GM18868 (cell line): Measurements from ENCODE around the gene UPK1A.
"Not testable (repeated sequence)": the region's sequence is repeated elsewhere in the genome, so short reads cannot be mapped to it uniquely, and the experiment has no call there.

Source experiments
- ATAC-seq: cut with Tn5 transposase; IDR thresholded peaks from one replicate; pipeline ENCODE4 v1.9.1; 2021; ENCODE audit warnings: mild to moderate bottlenecking, moderate library complexity; ENCODE audit not compliant: unreplicated experiment

UPK1A gene

GRCh38 chr19:35644206-35644986 lies 21.9 kb upstream of the UPK1A start:
- ATAC-seq, result peak; percentile 72

DNA sequence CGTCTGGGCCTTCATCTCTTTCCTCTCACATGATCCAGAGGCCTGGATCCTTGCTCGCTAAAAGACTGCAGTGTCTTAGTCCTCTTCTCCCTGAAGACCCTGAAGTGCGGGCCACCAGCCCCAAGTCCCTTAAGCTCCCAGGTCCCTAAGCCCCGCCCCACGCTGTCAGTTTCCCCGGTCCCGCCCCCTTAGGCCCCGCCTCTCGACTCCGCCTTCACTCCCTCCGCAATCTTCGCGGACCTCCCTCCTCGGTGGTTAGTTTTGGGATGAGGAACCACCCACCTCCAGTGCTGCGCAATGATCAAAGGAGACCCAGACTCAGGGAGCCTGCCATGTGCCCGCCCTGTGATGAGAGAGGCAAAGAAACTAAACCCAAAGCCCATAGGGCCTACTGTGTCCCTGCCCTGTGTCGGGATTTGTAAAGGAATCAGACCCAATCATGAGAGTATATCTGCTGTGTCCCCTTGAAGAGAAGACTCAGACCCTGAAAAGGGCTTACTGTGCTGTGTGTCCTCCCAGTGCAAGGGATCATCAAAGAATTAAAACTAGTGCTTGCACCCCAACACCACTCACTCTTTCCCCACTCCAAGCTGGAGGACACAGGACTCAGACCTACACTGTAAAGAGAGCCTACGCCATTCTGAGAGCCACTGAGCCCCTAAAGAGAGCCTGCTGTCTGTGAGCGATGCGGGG lies 21.2 kb upstream of the UPK1A start:
- no peak for ATAC-seq

DNA sequence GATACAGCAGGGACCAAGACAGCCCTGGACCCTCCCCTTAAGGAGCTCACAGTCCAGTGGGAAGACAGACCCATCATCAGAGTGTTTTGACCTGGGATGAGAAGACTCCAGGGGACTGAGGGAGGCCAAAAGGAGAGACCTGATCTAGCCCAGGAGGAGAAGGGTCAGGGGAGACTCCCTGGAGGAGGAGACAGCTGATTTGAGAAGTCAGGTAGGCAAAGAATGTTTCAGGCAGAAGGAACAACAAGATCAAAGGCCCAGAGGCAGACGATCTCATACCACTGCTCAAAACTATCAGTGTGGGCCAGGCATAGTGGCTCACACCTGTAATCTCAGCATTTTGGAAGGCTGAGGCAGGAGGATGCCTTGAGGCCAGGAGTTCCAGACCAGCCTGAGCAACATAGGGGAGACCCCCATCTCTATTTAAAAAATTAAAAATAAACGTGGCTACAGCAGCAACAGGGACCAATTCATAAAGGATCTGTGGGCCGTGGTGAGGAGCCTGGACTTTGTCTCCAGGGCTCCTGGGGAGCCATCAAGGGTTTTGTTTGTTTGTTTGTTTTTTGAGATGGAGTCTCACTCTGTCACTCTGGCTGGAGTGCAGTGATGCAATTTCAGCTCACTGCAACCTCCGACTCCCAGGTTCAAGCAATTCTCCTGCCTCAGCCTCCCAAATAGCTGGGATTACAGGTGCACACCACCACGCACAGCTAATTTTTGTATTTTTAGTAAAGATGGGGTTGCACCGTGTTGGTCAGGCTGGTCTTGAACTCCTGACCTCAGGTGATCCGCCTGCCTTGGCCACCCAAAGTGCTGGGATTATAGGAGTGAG lies 20.4 kb upstream of the UPK1A start:
- ATAC-seq, result no peak

- ATAC-seq, result peak; percentile 65
Observed at GRCh38 chr19:35648017-35648961, 18.0 kb upstream of the UPK1A start, which contains the start of gene COX6B1. Gene COX6B1, plus strand, starts transcription at chr19:35648323. Its CDS starts 2,921 bp downstream, at chr19:35651244.

DNA sequence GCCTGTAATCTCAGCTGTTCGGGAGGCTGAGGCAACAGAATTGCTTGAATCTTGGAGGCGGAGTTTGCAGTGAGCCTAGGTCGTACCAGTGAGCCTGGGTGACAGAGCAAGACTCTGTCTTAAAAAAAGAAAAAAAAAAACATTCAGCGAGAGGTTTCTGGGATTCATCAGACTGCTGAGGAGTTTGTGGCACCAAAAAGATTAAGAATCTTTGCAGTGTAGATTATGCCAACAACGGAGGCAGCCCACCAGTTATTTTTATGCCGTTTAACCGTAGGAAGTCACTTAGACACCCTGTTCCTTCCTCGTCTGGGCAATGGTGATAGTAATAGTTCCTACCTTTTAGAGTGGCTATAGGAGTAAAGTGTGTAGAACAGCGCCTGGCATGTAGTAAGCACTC lies 15.7 kb upstream of the UPK1A start:
- ATAC-seq, result no peak

- not testable (repeated sequence) for ATAC-seq
Observed at GRCh38 chr19:35654828-35655227, 11.5 kb upstream of the UPK1A start.

- no peak for ATAC-seq
Observed at GRCh38 chr19:35655600-35655999, 10.7 kb upstream of the UPK1A start.

DNA sequence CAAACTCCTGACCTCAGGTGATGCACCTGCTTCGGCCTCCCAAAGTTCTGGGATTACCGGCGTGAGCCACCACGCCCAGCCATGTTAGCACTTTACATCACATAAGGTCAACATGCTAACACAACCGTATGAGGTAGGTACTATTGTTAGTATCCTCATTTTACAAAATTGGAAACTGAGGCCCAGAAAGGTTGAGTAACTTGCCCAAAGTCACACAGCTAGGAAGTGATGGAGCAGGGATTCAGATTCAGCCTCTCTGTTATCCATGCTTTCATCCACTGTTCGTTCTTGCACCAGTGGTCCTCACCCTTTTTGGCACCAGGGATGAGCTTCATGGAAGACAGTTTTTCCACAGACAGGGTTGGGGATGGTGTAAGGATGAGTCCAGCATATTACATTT lies 9.6 kb upstream of the UPK1A start:
- ATAC-seq, result no peak

- no peak for ATAC-seq
Observed at GRCh38 chr19:35657904-35658700, 8.2 kb upstream of the UPK1A start.

DNA sequence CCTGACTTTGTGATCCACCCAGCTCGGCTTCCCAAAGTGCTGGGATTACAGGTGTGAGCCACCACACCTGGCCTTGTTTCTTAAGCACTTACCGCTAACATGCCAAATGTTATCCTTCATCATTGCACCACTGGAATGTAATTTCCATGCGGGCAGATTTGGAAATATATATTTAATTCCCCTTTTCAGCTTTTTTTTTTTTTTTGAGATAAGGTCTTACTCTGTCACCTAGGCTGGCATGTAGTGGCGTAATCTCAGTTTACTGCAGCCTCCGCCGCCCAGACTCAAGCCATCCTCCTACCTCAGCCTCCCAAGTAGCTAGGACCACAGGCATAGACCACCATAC lies 4.3 kb upstream of the UPK1A start:
- no peak for ATAC-seq

DNA sequence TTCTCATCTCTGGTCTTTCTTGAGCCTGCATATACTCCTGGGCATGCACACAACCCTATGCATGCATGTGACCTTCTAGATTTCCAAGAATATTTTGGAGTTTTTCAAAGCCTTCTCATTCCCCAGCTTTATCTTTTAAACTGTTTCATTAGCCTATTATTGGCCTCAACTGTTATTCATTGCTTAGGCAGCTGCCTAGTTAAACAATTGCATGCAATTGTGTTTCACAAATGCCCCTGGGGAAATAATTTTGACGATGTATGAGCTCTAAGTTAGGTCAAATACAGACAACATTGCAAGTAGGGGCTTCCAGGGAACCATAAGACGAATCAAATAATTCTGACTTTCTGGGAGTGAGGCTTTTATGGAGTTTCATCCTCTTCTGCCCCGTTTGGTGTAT lies 2.3 kb upstream of the UPK1A start:
- ATAC-seq, result no peak

- ATAC-seq, result no peak
Observed at GRCh38 chr19:35665157-35665556, 1.2 kb upstream of the UPK1A start.

- ATAC-seq, result no peak
Observed at GRCh38 chr19:35665604-35666003, 713 bp upstream of the UPK1A start.

DNA sequence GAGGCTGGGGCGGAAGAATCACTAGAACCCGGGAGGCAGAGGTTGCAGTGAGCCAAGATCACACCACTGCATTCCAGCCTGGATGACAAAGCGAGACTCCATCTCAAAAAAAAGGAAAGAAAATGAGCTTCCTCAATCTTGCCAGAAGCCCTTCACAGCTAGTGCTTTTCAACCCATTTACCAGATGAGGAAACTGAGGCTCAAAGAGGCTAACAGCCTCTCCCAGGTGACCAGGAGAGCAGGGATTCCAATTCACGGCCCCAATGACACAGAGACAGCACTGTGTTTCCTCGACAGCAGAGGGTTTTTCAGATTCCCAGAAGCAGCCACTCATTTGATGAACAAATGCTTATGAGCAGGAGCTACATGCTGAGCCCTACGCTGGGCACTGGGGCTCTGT lies 3.2 kb downstream of the UPK1A start:
- no peak for ATAC-seq

DNA sequence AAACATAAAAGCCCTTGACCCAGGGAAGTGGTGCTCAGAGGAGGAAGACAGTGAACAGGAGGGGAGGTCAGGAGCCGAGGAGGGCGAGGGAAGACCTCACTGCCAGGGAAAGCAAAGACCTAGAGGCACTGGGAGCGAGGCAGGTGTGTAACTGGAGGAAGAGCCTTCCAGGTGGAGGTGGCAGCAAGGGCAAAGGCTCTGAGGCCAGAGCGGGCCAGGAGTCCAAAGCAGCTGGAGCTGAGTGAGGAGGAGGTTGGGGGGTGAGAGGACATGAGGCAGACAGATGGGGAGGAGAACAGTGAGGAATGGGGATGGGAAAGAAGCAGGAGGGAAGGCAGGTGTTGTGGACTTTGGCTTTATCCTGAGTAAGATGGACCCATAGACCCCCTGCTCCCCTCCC lies 3.7 kb downstream of the UPK1A start:
- no peak for ATAC-seq

DNA sequence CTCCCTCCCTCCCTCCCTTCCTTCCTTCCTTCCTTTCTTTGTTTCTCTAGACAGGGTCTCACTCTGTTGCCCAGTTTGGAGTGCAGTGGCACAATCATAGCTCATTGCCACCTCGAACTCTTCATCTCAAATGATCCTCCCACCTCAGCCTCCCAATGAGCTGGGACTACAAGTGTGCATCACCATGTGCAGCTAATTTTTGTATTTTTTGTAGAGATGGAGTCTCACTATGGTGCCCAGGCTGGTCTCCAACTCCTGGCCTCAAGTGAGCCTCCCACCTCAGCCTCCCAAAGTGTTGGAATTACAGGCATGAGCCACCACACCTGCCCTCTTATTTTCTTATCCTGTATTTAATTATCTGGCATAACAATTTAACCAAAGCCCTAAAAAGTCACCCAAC lies 4.4 kb downstream of the UPK1A start:
- ATAC-seq, result no peak

DNA sequence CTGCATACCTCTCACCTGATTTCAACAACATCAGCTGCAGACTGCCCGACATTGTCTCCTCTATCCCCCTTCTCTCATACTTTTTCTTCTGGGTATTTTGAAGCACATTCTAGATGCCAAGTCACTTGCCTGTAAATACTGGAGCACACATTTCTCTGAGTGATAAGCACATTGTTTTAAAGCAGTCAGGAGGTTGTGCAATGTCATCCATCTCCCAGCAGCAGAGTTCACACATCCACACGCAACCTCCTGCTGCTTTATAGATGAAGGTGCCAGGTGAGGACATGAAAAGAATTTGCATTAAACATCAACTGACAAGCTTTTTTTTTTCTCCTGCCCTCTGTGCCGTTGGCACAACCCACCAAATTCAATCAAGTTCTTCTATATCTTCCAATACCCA lies 5.5 kb downstream of the UPK1A start:
- no peak for ATAC-seq

- ATAC-seq, result no peak
Observed at GRCh38 chr19:35673121-35673804, 6.9 kb downstream of the UPK1A start.

DNA sequence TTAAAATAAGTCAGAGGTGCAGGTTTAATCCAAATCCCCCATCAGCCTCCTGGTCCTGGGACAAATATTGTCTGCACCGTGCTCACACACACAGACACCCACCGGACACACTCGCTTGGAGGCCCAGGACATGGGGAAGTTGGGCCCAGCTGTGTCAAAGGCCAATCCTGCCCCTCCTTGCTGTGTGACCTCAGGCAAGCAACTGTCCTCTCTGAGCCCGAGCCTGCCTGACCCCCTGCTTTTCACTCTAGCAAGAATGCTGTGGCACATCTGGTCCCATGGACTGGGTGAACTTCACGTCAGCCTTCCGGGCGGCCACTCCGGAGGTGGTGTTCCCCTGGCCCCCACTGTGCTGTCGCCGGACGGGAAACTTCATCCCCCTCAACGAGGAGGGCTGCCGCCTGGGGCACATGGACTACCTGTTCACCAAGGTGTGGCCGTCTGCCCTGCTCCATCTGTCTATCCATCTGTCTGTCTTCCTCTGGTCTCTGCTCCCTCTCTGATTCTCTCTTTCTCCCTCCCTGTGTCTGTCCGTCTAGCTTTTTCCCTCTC lies 9.3 kb downstream of the UPK1A start:
- ATAC-seq, result no peak
